HuH-7 (cell line): Measurements from ENCODE around the gene C4orf50.

Source experiments
- DNase-seq: peaks from one replicate; pipeline ENCODE4 v3.0.0; 2011; ENCODE audit warnings: low spot score

Gene C4orf50

DNA sequence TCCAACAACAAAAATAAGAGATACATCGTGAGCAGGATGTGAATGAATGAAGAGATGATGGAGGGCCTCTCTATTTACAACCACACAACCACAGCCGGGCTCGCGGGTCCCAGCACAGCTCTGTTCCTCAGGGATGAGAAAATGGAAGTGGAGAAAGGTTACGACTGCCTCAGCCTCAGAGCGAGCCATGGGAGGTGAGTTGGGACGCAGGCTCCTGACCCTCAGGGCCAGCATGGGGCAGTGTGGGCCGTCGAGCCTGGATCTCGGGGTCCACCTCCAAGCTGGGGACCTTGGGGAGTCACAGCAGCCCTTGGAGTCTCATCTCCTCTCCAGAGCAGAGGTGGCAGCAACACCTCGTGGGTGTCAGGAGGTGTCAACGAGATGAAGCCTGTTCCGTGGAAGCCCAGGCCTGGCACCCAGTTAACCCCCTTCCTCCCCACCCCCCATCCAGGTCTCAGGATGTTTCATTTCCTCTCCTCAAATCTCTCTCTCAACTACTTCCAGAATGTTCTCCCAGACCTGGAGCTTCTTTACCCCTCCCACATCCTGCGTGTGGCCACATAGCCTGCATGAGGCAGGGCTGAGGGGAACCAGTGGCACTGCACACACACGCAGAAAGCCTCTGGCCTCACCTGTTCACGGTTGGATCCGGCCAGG is 25.9 kb downstream of the C4orf50 start:
- DNase-seq = no peak

DNA sequence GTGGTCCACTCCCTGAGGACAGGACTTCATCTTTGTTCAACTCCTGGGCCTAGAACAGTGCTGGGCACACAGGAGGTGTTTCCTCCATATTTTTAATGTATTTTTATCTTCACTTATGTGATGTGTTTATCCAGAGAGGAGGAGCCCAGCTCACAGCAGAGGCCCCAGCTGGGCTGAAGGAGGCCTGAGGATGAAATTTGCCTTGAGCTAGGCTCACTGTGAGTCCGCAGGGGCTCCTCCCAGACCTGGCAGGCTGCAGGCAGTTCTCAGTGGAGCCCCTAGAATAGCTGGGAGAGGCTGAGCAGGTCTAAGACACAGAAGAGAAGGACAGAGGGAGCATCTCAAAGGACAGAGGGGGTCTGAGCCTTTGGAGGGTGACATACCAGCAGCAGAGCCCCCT is 26.8 kb downstream of the C4orf50 start:
- no peak for DNase-seq

DNA sequence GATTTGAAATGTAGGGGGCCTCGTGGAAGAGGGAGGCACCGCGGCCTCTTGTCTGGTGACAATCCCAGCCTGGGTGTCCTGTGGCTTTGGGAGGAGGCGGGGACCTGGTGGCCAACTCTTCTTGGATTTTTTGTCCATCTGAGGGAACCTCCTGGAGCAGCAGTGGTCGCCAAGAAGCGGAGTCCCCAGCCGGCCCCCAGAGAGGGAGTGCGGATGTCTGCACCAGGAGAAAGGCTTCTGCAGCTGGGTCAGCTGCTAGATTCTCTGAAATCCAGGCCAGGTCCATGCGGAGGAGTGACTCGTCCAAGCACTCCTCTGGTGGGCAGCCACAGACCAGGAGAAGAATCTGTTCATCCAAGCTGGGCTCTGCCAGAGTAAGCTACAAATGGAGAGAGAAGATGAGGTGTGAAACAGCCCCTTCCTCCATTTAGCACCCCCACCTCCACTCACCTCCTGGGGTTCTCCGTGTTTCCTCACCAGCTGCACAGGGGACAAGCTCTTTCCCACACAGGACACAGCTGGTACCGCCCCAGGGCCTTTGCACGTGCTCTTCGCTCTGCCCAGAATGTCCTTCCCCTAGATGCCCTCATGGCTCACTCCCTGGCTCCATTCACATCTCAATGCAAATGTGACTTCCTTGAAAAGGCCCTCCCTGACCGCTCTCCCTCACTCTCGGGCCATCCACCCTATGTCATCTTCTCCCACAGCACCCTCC is 27.6 kb downstream of the C4orf50 start:
- DNase-seq = no peak

DNA sequence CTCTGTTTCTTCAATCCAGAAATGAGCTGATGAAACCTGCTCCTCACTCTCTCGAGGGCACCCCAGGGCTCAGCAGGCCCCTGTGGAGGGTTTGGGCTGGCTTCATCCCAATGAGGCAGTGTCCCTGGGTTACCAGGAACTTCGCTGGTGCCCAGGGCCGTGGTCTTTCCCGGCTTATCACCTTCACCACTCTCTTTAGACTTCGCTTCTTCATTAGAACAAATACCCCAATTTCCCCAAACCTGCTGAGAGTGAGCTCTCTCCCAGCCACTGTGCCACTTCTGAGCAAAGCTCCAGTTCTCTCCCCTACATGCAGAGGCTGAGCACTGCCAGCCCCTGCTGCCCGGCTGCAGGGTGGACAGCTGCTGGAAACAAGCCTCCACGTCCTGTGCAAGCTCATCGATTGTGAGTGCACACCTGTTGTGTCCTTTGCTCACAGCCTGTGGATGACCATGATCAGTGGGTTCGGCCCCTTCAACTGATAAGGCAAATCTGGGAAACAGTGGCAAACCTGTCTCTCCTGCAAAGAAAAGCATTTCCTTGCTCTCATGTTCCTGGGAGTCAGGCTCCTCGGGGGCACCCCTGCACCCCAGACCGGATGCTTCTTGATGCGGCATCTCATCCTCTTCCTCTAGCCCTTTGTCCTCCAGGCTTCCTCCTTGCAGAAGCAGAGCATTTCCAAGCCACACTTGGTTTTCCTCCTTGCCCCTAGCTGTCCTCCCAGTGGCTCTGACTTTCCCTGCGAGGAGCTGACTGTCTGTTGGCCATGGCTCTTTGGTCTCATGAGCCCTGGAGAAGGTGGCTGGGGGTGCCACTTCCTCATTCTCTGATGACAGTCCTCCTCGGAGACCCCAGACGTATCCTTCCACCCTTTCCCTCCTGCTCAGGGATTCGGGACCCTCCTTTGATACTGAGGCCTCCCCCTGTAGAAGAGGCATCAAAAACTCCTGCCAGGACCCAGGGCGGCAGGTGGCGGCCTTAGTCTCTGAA is 28.7 kb downstream of the C4orf50 start:
- DNase-seq = no peak

DNA sequence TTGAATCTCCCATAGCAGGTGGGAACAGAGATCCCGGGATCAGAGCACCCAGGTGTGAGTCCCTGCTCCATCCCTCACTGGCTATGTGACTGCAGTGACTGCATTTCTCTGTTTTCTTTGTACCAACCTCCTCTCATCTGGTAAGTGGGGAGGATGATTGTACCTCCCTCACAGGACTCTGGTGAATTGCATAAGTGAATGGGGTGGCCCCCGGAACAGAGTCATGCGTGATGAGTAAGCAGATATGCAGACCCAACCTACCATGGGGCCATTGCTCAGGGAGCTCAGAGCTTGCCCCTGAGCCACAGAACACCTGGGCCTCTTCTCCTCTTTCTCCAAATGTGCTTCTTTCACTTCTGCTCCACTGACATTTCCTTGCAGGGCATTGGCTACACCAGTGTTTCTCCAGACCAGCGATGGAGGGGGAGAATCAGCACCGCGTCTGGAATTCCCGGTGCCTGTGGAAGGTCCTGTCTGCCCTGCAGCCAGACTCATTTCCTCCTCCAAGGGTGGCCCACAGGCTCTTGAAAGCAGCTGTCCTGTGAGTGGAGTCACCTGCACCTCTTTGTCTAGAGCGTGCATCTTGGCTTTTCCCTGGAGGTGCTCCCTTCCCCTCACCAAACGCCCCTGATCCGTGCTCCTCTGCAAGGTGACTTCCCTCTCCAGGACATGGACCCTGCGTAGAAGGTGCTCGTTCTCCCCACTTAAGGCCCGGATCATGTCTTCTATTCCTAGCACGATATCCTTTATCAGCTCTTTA is 30.0 kb downstream of the C4orf50 start:
- no peak for DNase-seq

DNA sequence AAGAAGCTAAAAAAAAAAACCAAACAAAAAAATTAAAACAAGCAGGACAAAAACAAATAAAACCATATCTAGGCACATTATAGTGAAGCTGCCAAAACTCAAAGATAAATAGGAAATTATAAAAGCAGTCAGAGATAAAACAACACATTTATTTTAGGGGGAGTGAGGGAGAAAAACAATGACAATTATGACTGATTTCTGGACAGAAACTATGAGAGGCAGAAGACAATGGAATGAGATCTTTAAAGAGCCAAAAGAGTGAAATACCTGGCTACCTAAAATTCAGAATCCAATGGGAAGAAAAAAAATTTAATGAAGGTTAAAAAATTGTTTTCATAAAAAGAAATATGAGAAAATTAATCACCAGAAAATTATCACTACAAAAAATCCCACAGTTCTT is 33.4 kb downstream of the C4orf50 start:
- DNase-seq = no peak

DNA sequence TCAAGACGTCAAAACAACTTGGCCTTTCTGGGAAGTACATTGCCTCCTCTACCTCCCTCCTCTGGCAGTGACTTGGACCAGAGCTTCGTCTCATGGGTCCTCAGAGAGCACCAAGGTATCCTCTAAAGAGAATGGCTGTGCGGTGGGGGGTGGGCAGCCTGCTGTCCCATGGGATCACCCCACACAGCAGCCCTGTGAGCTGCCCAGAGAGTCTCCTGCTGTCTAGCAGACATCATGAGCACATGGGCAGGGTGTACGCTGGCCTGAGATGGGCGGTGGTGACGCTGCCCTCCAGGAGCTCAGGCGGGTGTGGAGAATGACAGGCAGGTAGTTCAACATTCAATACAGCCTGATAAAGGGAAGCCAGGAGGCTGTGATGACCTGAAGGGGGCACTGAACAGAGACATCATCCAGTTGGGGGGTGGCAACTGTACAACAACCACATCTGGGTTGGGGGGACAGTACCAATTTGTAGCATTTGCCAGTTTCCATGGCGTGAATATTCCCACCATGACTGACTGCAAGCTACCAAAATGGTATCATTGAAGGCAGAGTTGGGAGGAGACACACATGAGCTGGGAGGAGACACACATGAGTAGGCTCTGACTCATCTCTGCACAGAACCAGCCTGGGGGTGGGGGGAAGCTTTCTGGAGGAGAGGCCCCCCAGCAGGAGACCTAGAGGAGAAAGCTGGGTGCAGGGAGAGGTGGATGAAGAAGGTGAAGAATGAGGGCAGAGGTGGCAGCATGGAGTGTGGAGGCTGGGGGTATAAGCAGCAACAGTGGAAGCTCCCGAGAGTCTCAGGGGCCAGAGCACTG is 35.9 kb downstream of the C4orf50 start:
- no peak for DNase-seq

DNA sequence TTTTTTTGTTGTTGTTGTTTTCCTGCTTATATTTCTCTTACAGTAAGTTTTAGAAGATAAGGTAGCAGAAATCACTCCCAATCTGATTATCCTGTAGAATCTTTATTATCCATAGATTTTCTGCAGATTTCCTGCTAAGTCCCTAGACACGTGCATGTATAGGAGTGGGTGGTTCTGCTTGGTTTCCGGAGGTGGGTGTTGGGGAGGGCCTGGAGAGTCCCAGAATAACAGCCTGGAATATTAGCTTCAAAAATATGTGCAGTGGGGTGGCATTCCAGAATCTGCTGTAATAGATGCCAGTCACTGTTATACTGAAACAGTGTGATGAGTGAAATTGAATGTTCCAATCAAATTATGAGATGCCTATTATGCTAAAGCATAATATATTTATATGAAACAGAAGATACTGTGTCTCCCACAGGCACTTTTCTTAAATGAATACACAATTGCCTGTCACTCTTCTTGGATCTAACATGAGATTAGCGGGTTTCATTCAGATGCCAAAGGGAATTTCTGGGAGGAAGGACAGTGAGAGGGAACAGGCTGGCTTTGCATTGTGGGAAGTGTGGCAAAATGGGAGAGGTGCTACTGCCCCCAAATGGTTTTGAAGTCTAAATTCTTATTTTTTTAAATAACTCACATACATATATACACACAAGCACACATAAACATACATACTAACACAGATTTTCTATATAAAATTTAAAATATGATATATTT is 37.6 kb downstream of the C4orf50 start:
- DNase-seq = no peak

DNA sequence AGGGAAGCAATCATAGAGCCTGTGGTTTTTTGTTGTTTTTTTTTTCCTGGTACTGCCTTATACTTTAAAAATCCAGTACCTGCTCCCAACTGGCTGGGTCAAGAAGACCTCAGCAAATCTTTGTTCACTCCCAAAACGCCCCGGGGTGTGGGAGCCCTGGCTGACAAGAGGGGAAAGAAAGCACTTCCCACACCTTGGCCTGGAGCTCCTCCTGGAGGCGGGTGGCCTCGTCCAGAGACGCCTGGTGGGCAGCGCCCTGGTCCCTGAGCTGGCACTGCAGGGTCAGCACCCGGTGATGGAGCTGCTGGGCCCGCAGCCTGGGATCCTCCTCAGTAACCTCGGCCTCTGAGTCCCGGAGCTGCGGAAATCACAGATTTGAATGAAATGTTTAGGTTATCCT is 38.2 kb downstream of the C4orf50 start:
- peak; percentile 22 for DNase-seq

DNA sequence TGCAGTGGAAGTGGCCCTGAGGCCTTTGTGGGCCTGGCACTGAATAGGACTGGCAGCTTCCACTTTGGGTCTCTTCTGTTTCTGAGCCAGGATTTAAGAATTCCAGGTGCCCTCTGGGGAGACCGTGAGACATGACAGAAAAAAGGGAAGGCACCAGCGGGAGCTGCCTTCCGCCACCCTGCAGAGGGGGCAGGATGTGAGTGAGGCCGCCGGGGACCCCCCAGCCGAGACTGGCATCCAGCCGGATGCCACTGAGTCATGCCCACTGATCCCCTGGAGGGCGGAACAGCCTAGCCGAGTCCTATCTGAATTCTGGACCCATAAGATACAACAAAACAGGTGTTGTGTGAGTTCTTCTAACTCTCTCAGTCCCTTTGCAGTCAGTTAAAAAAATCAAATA is 41.3 kb downstream of the C4orf50 start:
- no peak for DNase-seq

DNA sequence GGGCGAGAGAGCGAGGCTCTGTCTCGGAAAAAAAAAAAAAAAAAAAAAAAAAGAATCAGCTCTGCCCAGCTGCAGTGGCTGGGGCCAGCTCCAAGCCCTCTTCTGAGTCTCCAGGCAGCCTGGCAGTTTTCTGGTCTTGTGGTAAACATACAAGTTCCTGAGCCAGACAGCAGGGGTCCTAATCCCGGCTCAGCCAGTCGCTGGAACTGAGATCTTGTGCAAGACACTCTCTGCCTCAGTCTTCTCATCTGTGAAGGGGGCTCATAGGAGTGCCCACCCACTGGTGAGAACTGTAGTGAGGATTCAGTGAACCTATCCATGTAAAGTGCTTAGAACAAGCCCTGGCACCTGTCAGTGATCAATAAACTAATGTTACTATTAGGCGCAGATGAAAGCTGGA is 41.8 kb downstream of the C4orf50 start:
- DNase-seq = no peak

DNA sequence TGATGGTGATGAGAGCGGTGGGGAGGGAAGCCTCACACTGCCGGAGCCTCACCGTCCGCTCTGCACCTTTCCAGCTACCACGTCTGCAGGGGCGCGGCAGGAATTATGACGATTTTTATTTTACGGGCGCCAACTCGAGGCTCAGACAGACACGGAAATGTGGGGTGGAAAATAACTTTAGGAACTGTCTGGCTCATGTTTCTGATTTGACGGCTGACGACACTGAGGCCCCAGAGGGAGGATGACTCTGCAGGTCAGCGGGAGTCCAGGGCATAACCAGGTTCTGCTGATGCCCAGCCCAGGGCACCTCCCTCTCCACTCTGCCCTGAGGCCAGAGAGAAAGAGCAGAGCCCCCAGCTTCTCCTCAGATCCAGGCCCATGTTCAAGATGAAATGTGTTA is 43.9 kb downstream of the C4orf50 start:
- no peak for DNase-seq

DNA sequence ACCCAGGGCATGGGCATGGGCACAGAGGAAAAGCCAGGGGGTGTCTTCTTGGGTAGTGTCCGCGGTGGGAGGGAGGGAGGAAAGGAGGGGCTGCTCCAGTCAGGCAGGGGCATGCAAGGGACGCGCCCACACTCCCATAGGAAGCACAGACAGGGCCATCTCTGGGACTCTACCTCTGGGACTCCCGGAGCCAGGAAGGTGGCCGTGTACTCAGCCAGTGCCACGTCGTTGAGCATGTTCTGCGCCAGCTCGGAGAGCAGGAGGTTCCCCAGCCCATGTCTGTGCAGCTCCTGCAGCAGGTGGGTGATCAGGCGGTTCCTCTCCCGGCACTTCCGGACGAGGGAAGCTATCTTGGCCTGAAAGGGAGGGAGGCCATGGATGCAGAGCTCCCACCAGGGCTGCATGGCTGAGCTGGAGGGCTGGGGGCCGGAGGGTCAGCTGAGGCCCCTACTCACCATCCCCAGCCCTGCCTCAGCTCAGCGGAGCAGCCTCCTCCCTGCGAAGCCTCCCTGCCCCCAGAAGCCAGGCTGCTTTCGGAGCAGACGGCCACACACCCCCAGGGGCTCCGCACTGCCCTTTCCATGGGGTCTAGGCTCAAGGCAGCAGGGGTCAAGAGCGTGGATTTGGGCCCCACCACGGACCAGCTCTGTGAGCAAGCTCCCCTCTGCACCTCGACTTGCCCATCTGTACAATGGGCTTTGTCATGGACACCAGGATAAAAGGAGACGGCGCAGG is 44.6 kb downstream of the C4orf50 start:
- no peak for DNase-seq

DNA sequence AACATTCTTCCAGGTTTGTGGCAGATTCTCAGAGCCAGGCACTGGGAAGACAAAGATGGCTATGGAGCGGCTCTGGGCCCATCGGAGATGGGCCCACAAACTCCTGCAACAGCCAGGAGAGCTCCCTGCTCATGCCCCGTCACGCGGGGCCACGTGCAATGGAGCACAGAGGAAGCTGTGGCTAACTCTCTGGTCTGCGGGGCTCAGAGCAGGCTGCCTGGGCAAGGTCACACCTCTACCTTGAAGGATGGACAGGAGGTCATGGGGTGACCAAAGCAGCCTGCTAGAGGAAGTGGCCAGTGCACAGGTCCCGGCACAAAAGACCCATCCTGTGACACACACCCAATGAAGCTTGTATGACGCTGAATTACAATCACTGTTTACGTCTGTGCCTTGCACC is 45.2 kb downstream of the C4orf50 start:
- no peak for DNase-seq

DNA sequence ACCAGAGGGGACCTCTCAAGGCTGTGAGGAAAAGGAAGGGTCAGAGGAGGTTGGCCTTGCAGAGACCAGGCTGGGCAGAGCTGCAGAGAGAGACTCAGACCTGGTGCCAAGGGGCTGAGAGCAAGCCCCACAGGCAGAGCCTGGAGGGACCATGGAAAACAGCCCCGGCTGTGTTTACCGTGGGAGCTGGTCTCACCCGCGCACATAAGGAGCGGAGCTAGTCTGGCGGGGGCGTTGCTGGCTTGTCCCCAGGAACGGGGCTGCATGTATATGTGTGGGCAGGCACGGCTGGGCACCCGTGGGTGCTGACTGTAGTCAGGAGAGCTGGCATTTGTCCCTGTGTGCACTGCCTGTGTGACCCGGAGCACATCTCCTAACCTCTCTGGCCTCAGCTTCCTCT is 45.7 kb downstream of the C4orf50 start:
- no peak for DNase-seq

DNA sequence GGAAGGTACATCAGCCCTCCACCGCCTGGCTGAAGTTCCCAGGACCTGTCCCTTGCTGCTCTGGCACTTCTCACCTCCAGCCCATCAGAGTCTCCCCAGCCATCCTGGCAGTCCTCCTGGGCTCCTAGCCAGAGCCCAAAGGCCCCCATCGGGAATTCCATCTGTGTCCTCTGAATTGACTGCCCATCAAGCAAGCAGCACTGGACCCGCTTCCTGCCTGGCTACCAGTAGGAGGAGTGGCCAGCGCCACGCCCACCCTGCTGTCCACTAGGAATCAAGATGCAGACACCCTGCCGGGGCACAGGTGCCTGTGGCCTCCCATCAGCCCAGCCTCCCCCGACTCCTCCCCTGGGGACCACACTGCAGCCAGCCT is 47.2 kb downstream of the C4orf50 start:
- DNase-seq = no peak

DNA sequence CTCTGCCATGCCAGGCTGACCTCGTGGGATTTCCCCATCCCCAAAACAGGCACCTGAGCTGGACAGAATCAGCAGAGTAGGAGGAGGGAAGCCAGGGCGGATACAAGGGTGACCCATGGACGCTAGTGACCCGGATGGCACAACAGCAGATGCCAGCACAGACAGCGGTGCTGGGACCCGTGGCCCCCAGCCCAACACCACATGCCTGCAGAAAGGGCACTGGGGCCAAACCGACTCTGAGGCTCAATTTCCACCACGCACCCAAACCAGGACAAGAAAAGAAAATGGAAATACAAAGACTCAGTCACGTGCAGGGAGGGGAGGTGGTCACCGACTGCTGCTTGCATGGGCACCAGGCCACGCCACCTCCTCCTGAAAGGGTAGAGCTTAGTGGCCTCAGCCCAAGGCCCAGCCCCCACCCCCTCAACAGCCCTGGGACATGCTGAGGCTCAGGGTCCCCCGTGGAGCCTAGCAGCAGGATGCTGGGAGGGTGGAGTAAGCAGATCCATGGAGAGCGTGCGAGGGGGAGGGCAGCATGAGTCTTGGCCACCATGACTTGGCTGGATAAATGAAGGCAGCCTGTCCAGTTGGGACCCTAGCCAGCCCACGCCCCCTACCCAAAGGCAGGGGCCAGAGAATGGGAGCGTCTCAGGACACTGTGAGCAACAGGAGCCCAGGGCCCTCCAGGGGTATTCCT is 47.7 kb downstream of the C4orf50 start:
- no peak for DNase-seq

DNA sequence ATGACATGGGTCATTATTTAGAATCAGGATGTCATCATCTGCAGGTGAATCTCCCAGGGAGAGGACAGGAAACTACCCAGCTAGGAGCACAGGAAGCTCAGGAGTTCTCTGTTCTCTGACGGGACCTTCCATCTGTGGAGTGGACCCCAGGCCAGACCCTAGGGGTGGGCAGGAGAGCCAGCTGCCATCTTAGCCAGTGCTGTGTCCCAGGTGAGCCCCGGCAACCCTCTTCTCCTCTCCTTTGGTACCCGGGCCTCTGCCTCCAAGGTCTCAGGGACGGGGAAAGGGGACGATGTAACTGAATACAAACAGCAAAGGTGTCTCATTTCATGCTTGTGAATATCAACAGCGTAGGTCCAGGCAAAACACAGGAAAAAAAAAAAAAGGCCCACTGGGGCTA is 48.5 kb downstream of the C4orf50 start:
- no peak for DNase-seq

DNA sequence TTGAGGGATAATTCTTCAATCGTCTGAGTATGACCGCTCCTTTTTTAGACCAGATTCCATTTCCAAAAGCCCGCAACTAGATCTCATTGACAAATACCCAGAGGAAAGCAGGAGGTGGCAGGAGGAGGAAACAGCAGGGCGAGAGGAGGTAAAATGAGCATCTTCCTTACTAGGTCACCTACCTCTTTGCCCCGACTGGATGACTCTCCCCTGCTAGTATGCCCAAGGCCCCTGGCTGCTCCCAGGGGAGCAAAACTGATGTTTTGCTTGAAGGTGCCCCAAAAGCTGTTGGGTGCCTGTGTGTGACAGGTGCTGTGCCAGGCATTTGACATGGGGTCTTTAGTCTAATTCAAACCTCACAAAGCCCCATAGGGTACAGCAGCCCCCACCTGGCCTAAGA is 48.9 kb downstream of the C4orf50 start:
- DNase-seq = no peak
